DND-41 (cell line): ENCODE data around the gene FIGLA.

Experiments
- ATAC-seq: fragments of 200-7000 bp; cut with Tn5 transposase; 3 replicates; pipeline ENCODE4 v1.9.1; 2021; ENCODE audit warnings: low read depth; ENCODE audit not compliant: insufficient read depth
- DNase-seq: peaks from one replicate; pipeline ENCODE4 v3.0.0-alpha.2; 2020
- H2AFZ ChIP-seq: 2 replicates; pipeline ENCODE4 v1.6.0; 2012; ENCODE audit warnings: low read depth, low read length
- H3K27ac ChIP-seq: 2 replicates; pipeline ENCODE4 v1.5.1; 2012; ENCODE audit warnings: low read length, inconsistent platforms
- H3K27me3 ChIP-seq: fragments of 200-600 bp; sonication (generic); 2 replicates; pipeline ENCODE4 v1.6.0; 2012; ENCODE audit warnings: low read length, mild to moderate bottlenecking, inconsistent platforms; ENCODE audit not compliant: insufficient read depth, poor library complexity
- H3K36me3 ChIP-seq: 2 replicates; pipeline ENCODE4 v1.5.1; 2012; ENCODE audit warnings: low read length, inconsistent platforms; ENCODE audit not compliant: insufficient read depth
- H3K4me1 ChIP-seq: 2 replicates; pipeline ENCODE4 v1.5.1; 2012; ENCODE audit warnings: mild to moderate bottlenecking, low read length; ENCODE audit not compliant: insufficient read depth
- H3K4me2 ChIP-seq: 2 replicates; pipeline ENCODE4 v1.6.0; 2012; ENCODE audit warnings: mild to moderate bottlenecking, moderate library complexity, low read length, inconsistent platforms; ENCODE audit not compliant: insufficient read depth
- H3K4me3 ChIP-seq, 2 experiments: fragments of 200-600 bp in 1 of 2; shearing (Covaris generic) in 1 of 2; 2 replicates each; pipeline ENCODE4 v1.5.1; 2012 to 2016; ENCODE audit warnings: inconsistent platforms in 2 of 2, low read length in 2 of 2, mild to moderate bottlenecking in 2 of 2, low read depth in 1 of 2, moderate library complexity in 1 of 2
- H3K79me2 ChIP-seq: 2 replicates; pipeline ENCODE4 v1.6.0; 2012; ENCODE audit warnings: low read length, inconsistent platforms; ENCODE audit not compliant: insufficient read depth
- H3K9ac ChIP-seq: 2 replicates; pipeline ENCODE4 v1.6.0; 2012; ENCODE audit warnings: low read depth, mild to moderate bottlenecking, inconsistent platforms, low read length, moderate library complexity
- H3K9me3 ChIP-seq: 2 replicates; pipeline ENCODE4 v1.5.1; 2012; ENCODE audit warnings: low read length, moderate library complexity, mild to moderate bottlenecking, inconsistent platforms; ENCODE audit not compliant: insufficient read depth, severe bottlenecking
- H4K20me1 ChIP-seq: 2 replicates; pipeline ENCODE4 v1.6.0; 2012; ENCODE audit warnings: low read length; ENCODE audit not compliant: insufficient read depth
- EZH2 ChIP-seq: IDR thresholded peaks from 3 replicates; pipeline ENCODE4 v1.6.1; 2012; ENCODE audit warnings: borderline replicate concordance, low read depth, mild to moderate bottlenecking, moderate library complexity, low read length, inconsistent platforms; ENCODE audit not compliant: severe bottlenecking
- TF ChIP-seq, protein P1 (sequence below): IDR thresholded peaks from 2 replicates; pipeline ENCODE4 v1.5.1; 2012; ENCODE audit warnings: borderline replicate concordance, low read length, moderate library complexity, mild to moderate bottlenecking; ENCODE audit not compliant: poor library complexity, severe bottlenecking; ENCODE audit errors: extremely low read depth

Gene FIGLA

DNA sequence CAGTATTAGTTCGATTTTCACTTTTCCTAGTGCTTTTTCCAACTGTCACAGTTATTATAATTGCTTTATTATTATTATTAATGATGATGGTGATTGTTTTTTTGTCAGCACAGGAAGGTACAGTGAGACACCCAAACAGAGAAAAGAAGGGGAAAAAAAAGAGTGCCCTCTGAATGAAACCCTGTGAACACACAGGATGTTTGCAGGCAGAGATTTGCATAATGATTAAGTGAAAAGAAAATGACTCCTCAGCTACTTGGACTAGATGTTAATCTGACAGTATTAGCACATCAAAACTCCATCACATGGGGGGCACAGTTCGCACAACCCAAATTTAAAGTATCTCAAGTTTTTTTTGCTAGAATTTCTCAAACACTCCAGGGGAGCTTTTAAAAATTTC, 55.4 kb downstream of the FIGLA start:
- no peaks in the 10 kb centered on the region for H3K79me2 ChIP-seq
- no peak overlapping the region for H3K27ac ChIP-seq
- peaks cover 15% of the 10 kb centered on the region for H3K27me3 ChIP-seq
- no peak for ATAC-seq
- DNase-seq = no peak
- H3K4me2 ChIP-seq = no peak overlapping the region
- no peak overlapping the region for H3K4me3 ChIP-seq
- TF ChIP-seq EZH2 = no peak
- TF ChIP-seq, protein P1, sequence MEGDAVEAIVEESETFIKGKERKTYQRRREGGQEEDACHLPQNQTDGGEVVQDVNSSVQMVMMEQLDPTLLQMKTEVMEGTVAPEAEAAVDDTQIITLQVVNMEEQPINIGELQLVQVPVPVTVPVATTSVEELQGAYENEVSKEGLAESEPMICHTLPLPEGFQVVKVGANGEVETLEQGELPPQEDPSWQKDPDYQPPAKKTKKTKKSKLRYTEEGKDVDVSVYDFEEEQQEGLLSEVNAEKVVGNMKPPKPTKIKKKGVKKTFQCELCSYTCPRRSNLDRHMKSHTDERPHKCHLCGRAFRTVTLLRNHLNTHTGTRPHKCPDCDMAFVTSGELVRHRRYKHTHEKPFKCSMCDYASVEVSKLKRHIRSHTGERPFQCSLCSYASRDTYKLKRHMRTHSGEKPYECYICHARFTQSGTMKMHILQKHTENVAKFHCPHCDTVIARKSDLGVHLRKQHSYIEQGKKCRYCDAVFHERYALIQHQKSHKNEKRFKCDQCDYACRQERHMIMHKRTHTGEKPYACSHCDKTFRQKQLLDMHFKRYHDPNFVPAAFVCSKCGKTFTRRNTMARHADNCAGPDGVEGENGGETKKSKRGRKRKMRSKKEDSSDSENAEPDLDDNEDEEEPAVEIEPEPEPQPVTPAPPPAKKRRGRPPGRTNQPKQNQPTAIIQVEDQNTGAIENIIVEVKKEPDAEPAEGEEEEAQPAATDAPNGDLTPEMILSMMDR = no peak
- H4K20me1 ChIP-seq = no peaks in the 10 kb centered on the region
- H3K36me3 ChIP-seq = no peaks in the 10 kb centered on the region
- no peaks in the 10 kb centered on the region for H3K9me3 ChIP-seq
- H2AFZ ChIP-seq = no peak overlapping the region
- H3K9ac ChIP-seq = no peak overlapping the region
- H3K4me1 ChIP-seq = no peaks in the 10 kb centered on the region

DNA sequence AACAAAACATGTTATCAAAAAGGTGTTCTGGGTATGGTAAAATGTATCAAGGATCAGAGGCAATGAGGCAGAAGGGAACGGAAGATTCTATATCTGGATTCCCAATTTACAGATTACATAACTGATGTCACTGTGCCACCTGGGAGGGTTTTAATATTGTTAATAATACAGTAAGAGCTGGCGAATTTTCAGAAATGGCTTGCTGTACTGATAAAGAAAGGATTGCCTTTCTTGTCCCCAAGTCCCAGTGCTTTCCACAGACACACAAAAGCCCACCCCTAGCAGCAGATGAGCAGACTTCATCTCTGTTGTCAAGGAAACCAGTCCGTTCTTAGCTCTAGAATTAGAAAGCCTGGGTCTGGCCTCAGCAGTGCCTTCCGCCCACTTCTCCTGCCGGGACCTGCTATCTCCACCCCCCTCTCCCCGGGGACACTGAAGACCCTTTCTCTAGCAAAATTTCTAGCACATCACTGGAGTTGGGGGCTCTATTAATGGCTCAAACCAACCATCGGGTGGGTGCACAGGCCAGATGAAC, 56.7 kb downstream of the FIGLA start:
- no peaks in the 10 kb centered on the region for H4K20me1 ChIP-seq
- H3K4me3 ChIP-seq = no peak overlapping the region
- H3K9me3 ChIP-seq = no peaks in the 10 kb centered on the region
- H3K36me3 ChIP-seq = no peaks in the 10 kb centered on the region
- no peaks in the 10 kb centered on the region for H3K4me1 ChIP-seq
- H3K9ac ChIP-seq = no peak overlapping the region
- TF ChIP-seq EZH2 = no peak
- TF ChIP-seq, protein P1 = no peak
- no peak for DNase-seq
- H3K4me2 ChIP-seq = no peak overlapping the region
- H3K27me3 ChIP-seq = peaks cover 15% of the 10 kb centered on the region
- H2AFZ ChIP-seq = no peak overlapping the region
- H3K27ac ChIP-seq = no peak overlapping the region
- no peak for ATAC-seq
- H3K79me2 ChIP-seq = no peaks in the 10 kb centered on the region

DNA sequence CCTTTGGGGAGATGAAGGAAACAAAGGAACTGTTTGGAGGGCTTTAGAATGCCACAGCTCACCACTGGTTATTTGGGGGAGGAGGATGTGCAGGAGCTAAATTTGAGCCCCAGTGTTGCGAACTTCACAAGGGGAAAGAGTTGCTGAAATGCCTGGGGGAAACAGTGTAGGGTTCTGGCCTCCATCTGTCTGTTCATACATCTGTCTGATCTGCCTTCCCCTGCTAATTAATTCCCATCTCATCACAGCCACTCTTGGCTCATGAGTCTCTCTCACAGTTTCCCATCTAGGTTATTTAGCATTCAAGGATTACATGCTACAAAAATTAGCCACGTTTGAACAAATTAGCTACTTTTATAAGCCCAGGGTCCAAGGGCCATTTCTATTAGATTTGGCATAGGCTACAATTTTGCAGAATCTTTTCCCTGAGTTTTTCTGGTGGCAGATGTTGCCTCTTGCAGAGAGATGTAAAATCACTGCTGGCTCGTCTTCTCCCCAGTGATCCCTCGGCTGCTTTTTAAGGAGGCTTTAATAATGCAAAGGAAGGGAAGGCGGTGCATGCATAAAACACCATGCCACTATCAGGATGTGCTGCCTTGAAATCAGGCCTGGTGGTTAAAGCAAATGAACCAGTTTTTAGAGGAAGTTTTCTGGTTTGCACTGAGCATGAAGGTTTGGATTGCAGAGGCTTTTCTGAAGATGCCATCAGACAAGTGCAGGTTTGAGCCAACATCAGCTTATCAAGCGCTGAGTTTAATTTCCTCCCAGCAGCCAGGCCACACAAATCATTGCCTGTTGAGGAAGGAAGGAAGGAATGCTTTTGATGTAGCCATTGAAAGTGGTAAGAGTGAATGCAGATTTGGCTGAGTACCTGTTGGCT, 57.4 kb downstream of the FIGLA start:
- H3K27ac ChIP-seq = no peak overlapping the region

More for the DNA sequence above, 57.4 kb downstream of the FIGLA start:
- no peaks in the 10 kb centered on the region for H4K20me1 ChIP-seq
- H3K4me1 ChIP-seq = no peaks in the 10 kb centered on the region
- H2AFZ ChIP-seq = no peak overlapping the region
- H3K36me3 ChIP-seq = no peaks in the 10 kb centered on the region
- ATAC-seq = no peak
- no peaks in the 10 kb centered on the region for H3K9me3 ChIP-seq
- no peak overlapping the region for H3K4me3 ChIP-seq
- H3K79me2 ChIP-seq = no peaks in the 10 kb centered on the region
- DNase-seq = no peak
- H3K27me3 ChIP-seq = peaks cover 15% of the 10 kb centered on the region
- no peak overlapping the region for H3K9ac ChIP-seq
- no peak overlapping the region for H3K4me2 ChIP-seq
- no peak for TF ChIP-seq EZH2
- TF ChIP-seq, protein P1 = no peak
